ENCODE measurements around the gene TUBGCP6.

Gene TUBGCP6

GRCh38 chr22:50250555-50251476, 6.0 kb upstream of the TUBGCP6 start, which contains the start of gene HDAC10:
HDAC10 (minus strand) TSS chr22:50251265; CDS start chr22:50251032, 233 bp downstream.
- Histone ChIP-seq H3K36me3 (ENCODE audit: control insufficient read depth in 1 of 2, insufficient read depth in 2 of 2, low read length in 2 of 2) (peaks cover 7 to 31% of the 10 kb centered on the region in 2 donors), H3K4me1 (ENCODE audit: control insufficient read depth in 1 of 2, insufficient read depth in 2 of 2, low read length in 2 of 2) (peaks cover 24 to 39% of the 10 kb centered on the region in 2 donors), H3K9ac (ENCODE audit: low read depth in 1 of 2, low read length in 2 of 2) (peak within 1 kb of the TSS; percentile 71 to 84), H3K4me3 (ENCODE audit: low read depth in 1 of 2, low read length in 2 of 2) (peak within 1 kb of the TSS; percentile 87 to 89), H3K9me3 (ENCODE audit: control insufficient read depth in 1 of 2, low read length in 2 of 2) (no peaks in the 10 kb centered on the region), H3K27ac (ENCODE audit: low read depth, low read length) (no peak within 1 kb of the TSS), H3K27me3 (ENCODE audit: control insufficient read depth in 1 of 2, insufficient read depth in 2 of 2, low read length in 2 of 2) (no peaks in the 10 kb centered on the region)

DNA sequence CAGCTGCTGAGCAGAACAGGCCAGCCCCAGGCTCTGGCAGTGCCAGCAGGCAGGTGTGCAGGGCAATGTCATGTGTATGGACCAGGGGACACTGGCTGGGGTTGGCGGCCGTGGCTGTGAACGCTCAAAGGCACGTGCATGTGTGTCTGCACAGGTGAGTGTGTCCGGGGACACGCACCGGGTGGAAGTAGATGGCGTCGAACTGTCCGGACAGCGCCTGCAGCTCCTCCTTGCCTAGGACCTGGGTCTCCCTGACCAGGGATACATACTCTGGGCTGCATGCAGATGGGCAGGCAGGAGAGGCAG, 5.4 kb upstream of the TUBGCP6 start:
- no peak overlapping the region for H3K27ac ChIP-seq (ENCODE audit: low read depth, low read length)
- peak overlapping the region; percentile 87 to 89 for H3K4me3 ChIP-seq (ENCODE audit: low read depth in 1 of 2, low read length in 2 of 2)
- H3K9ac ChIP-seq (ENCODE audit: low read depth in 1 of 2, low read length in 2 of 2): peak overlapping the region; percentile 71 to 84
- H3K27me3 ChIP-seq (ENCODE audit: control insufficient read depth in 1 of 2, insufficient read depth in 2 of 2, low read length in 2 of 2): no peaks in the 10 kb centered on the region
- no peaks in the 10 kb centered on the region for H3K9me3 ChIP-seq (ENCODE audit: control insufficient read depth in 1 of 2, low read length in 2 of 2)
- H3K4me1 ChIP-seq (ENCODE audit: control insufficient read depth in 1 of 2, insufficient read depth in 2 of 2, low read length in 2 of 2): peaks cover 28 to 44% of the 10 kb centered on the region in 2 donors
- peaks cover 7 to 31% of the 10 kb centered on the region in 2 donors for H3K36me3 ChIP-seq (ENCODE audit: control insufficient read depth in 1 of 2, insufficient read depth in 2 of 2, low read length in 2 of 2)

GRCh38 chr22:50249341-50250248, 4.8 kb upstream of the TUBGCP6 start:
- H3K9me3 ChIP-seq (ENCODE audit: control insufficient read depth in 1 of 2, low read length in 2 of 2): no peaks in the 10 kb centered on the region
- H3K4me3 ChIP-seq (ENCODE audit: low read depth in 1 of 2, low read length in 2 of 2): peak overlapping the region; percentile 87 to 89
- no peak overlapping the region for H3K27ac ChIP-seq (ENCODE audit: low read depth, low read length)
- H3K4me1 ChIP-seq (ENCODE audit: control insufficient read depth in 1 of 2, insufficient read depth in 2 of 2, low read length in 2 of 2): peaks cover 28 to 44% of the 10 kb centered on the region in 2 donors
- no peaks in the 10 kb centered on the region for H3K27me3 ChIP-seq (ENCODE audit: control insufficient read depth in 1 of 2, insufficient read depth in 2 of 2, low read length in 2 of 2)
- peaks cover 7 to 31% of the 10 kb centered on the region in 2 donors for H3K36me3 ChIP-seq (ENCODE audit: control insufficient read depth in 1 of 2, insufficient read depth in 2 of 2, low read length in 2 of 2)
- peak overlapping the region in 1 of 2 donors; percentile 84 for H3K9ac ChIP-seq (ENCODE audit: low read depth in 1 of 2, low read length in 2 of 2)

- no peak overlapping the region for H3K4me3 ChIP-seq (ENCODE audit: low read depth in 1 of 2, low read length in 2 of 2)
- peaks cover 33 to 53% of the 10 kb centered on the region in 2 donors for H3K4me1 ChIP-seq (ENCODE audit: control insufficient read depth in 1 of 2, insufficient read depth in 2 of 2, low read length in 2 of 2)
- peaks cover 7 to 31% of the 10 kb centered on the region in 2 donors for H3K36me3 ChIP-seq (ENCODE audit: control insufficient read depth in 1 of 2, insufficient read depth in 2 of 2, low read length in 2 of 2)
- no peak overlapping the region for H3K9ac ChIP-seq (ENCODE audit: low read depth in 1 of 2, low read length in 2 of 2)
- no peaks in the 10 kb centered on the region for H3K9me3 ChIP-seq (ENCODE audit: control insufficient read depth in 1 of 2, low read length in 2 of 2)
- H3K27ac ChIP-seq (ENCODE audit: low read depth, low read length): no peak overlapping the region
- H3K27me3 ChIP-seq (ENCODE audit: control insufficient read depth in 1 of 2, insufficient read depth in 2 of 2, low read length in 2 of 2): no peaks in the 10 kb centered on the region
Measured at GRCh38 chr22:50248196-50249081, 3.6 kb upstream of the TUBGCP6 start.

- Histone ChIP-seq H3K27ac (ENCODE audit: low read depth, low read length) (no peak overlapping the region), H3K36me3 (ENCODE audit: control insufficient read depth in 1 of 2, insufficient read depth in 2 of 2, low read length in 2 of 2) (peaks cover 7 to 31% of the 10 kb centered on the region in 2 donors), H3K9me3 (ENCODE audit: control insufficient read depth in 1 of 2, low read length in 2 of 2) (no peaks in the 10 kb centered on the region), H3K9ac (ENCODE audit: low read depth in 1 of 2, low read length in 2 of 2) (no peak overlapping the region), H3K4me1 (ENCODE audit: control insufficient read depth in 1 of 2, insufficient read depth in 2 of 2, low read length in 2 of 2) (peaks cover 34 to 56% of the 10 kb centered on the region in 2 donors), H3K4me3 (ENCODE audit: low read depth in 1 of 2, low read length in 2 of 2) (no peak overlapping the region), H3K27me3 (ENCODE audit: control insufficient read depth in 1 of 2, insufficient read depth in 2 of 2, low read length in 2 of 2) (no peaks in the 10 kb centered on the region)
Measured at GRCh38 chr22:50247748-50248147, 2.9 kb upstream of the TUBGCP6 start.

DNA sequence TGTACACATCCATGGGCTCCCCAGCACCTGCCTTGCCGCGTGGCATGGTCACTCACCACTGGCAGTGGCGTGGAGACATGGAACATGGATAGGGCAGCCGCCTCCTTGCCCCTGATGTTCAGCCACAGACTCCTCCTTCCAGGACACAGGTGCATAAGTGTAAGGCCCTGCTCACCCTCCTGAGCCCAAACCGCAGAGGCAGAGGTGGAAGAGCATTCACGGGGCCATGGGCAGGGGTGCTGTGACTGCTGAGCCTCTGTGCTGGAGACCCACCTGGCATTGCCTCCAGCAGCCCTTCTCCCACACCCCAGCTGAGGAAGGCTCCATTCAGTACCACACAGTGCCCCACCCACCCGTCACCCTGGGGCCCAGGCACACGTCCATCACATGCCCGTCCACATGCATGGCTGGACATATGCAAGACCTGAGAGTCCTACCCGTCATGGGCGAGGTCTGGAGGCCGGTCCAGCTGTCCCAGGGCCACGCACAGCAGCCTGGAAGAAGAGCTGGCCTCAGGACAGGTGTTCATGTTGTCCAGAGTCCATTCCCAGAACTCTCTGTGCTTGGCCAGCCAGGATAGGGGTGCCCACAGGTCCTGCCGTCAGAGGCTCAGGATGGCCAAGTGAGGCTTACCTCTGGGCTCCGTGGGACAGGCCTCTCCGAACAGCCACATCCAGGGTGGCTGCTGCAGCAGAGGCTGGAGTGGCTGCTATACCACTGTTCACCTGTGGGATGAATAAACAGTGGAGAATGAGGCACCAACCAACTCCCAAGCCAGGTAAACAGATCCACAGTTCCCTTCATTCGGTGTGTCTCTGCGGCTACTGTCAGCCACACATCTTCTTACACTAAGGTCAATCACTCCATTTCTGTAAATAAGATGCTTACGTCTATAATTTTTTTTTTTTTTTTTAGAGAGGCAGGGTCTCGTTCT, 1.7 kb upstream of the TUBGCP6 start:
- Histone ChIP-seq H3K27ac (ENCODE audit: low read depth, low read length) (no peak overlapping the region), H3K36me3 (ENCODE audit: control insufficient read depth in 1 of 2, insufficient read depth in 2 of 2, low read length in 2 of 2) (peaks cover 7 to 31% of the 10 kb centered on the region in 2 donors), H3K9me3 (ENCODE audit: control insufficient read depth in 1 of 2, low read length in 2 of 2) (no peaks in the 10 kb centered on the region), H3K9ac (ENCODE audit: low read depth in 1 of 2, low read length in 2 of 2) (peak overlapping the region in 1 of 2 donors; percentile 21), H3K4me3 (ENCODE audit: low read depth in 1 of 2, low read length in 2 of 2) (peak overlapping the region in 1 of 2 donors; percentile 98), H3K27me3 (ENCODE audit: control insufficient read depth in 1 of 2, insufficient read depth in 2 of 2, low read length in 2 of 2) (no peaks in the 10 kb centered on the region), H3K4me1 (ENCODE audit: control insufficient read depth in 1 of 2, insufficient read depth in 2 of 2, low read length in 2 of 2) (peaks cover 36 to 61% of the 10 kb centered on the region in 2 donors)

GRCh38 chr22:50245214-50246072, 620 bp upstream of the TUBGCP6 start:
- H3K27me3 ChIP-seq (ENCODE audit: control insufficient read depth in 1 of 2, insufficient read depth in 2 of 2, low read length in 2 of 2): no peaks in the 10 kb centered on the region
- peak overlapping the region; percentile 93 for H3K27ac ChIP-seq (ENCODE audit: low read depth, low read length)
- no peaks in the 10 kb centered on the region for H3K9me3 ChIP-seq (ENCODE audit: control insufficient read depth in 1 of 2, low read length in 2 of 2)
- peaks cover 7 to 31% of the 10 kb centered on the region in 2 donors for H3K36me3 ChIP-seq (ENCODE audit: control insufficient read depth in 1 of 2, insufficient read depth in 2 of 2, low read length in 2 of 2)
- peaks cover 34 to 63% of the 10 kb centered on the region in 2 donors for H3K4me1 ChIP-seq (ENCODE audit: control insufficient read depth in 1 of 2, insufficient read depth in 2 of 2, low read length in 2 of 2)
- H3K4me3 ChIP-seq (ENCODE audit: low read depth in 1 of 2, low read length in 2 of 2): peak overlapping the region; percentile 98 to 99
- peak overlapping the region; percentile 61 to 83 for H3K9ac ChIP-seq (ENCODE audit: low read depth in 1 of 2, low read length in 2 of 2)

DNA sequence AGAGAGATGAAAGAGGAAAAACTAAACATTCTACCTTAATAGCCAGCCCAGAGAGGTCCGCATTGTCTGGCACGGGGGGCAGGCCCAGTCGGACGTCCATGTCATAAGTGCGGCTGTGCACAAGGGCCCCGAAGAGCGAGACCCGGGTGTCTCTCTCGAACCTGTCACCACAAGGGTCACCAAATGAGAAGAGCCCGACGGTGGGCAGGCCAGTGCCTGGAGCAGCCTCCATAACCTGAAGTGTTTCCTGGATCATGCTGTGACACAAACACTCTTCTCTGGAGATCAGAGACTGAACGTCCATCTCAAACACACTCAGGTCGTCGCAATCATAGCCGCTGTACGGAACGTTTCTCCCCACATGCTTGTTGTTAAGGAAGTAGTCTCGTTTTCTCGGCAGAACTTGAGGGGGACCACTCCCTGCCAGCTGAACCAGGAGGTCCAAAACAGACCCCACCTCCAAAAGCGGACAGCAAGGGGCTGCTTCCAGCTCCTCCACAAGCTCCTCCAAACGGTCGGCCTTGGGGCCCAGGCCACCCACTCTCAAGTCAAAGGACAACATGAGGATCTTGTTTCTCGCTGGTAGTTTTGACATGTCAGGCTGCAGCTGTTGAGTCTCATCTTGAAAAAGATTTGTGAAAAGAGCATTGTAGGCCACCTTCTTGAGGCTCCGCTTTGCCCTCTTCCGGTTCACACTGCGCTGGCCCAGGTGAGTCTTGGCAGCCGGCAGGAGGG, 971 bp downstream of the TUBGCP6 start:
- Histone ChIP-seq H3K9ac (ENCODE audit: low read depth in 1 of 2, low read length in 2 of 2) (peak overlapping the region; percentile 83 to 91), H3K36me3 (ENCODE audit: control insufficient read depth in 1 of 2, insufficient read depth in 2 of 2, low read length in 2 of 2) (peaks cover 7 to 43% of the 10 kb centered on the region in 2 donors), H3K9me3 (ENCODE audit: control insufficient read depth in 1 of 2, low read length in 2 of 2) (no peaks in the 10 kb centered on the region), H3K4me1 (ENCODE audit: control insufficient read depth in 1 of 2, insufficient read depth in 2 of 2, low read length in 2 of 2) (peaks cover 25 to 51% of the 10 kb centered on the region in 2 donors), H3K27ac (ENCODE audit: low read depth, low read length) (peak overlapping the region; percentile 93), H3K4me3 (ENCODE audit: low read depth in 1 of 2, low read length in 2 of 2) (peak overlapping the region; percentile 98 to 99), H3K27me3 (ENCODE audit: control insufficient read depth in 1 of 2, insufficient read depth in 2 of 2, low read length in 2 of 2) (no peaks in the 10 kb centered on the region)

All from duodenal mucosa (tissue), 2 donors.